ENCODE measurements around the gene VAPA. TPM values are rescaled to one million over a fixed set of nuclear protein-coding genes. Genes with fewer than 3 reads are reported as not detected.

Gene VAPA
- total and polyA plus RNA-seq, 10 of the 15 experiments (the other 5 are each of a cell fraction or from before 2014, with no cell fraction given), result 70.9 to 252 (median 166) TPM

GRCh38 chr18:9965711-9966624 lies 52.2 kb downstream of the VAPA start:
- H3K4me2 ChIP-seq (ENCODE audit: control insufficient read depth, insufficient read depth), result no peak overlapping the region
- no peak for TF ChIP-seq MEF2A (IDR thresholded peaks at IDR 0.05; ENCODE audit: insufficient read depth, low read depth, low read length)
- peak; percentile 64 for TF ChIP-seq RUNX3 (IDR thresholded peaks at IDR 0.05; ENCODE audit: low read length)
- no peaks in the 10 kb centered on the region for H3K4me1 ChIP-seq (ENCODE audit: control insufficient read depth, insufficient read depth, low read length)
- in situ Hi-C loops (cut with MboI) (no loop called here), intact Hi-C loops (cut with micrococcal nuclease; ENCODE audit: unreplicated experiment) (loop anchor here (10.0 kb wide), 1 partner anchor 1189 kb away; no protein-coding TSS in a partner anchor)
- H3K9me3 ChIP-seq (replicated peaks; ENCODE audit: control insufficient read depth, insufficient read depth, low read length), result no peaks in the 10 kb centered on the region
- CTCF ChIA-PET, result interaction anchor here (1.2 kb wide), 1 partner anchor 553 kb away, joined by 3 read pairs; no protein-coding TSS in a partner anchor
- H3K27me3 ChIP-seq (replicated peaks in 1 of 2; ENCODE audit: control insufficient read depth in 2 of 2, insufficient read depth in 2 of 2, low read length in 1 of 2), result no peaks in the 10 kb centered on the region; a peak in 2 of 4 replicates
- no peak for ATAC-seq
- H3K36me3 ChIP-seq (ENCODE audit: control insufficient read depth in 2 of 2, insufficient read depth in 2 of 2, low read length in 1 of 2), result no peaks in the 10 kb centered on the region
- no peak overlapping the region for H2AFZ ChIP-seq (ENCODE audit: control insufficient read depth, low read depth, low read length)
- H3K4me3 ChIP-seq, result no peak overlapping the region
- no peak for DNase-seq (ENCODE audit: low read depth, low spot score)
- RAD21 ChIA-PET (ENCODE audit: unreplicated experiment), result no interaction called here
- SMC1A ChIA-PET (ENCODE audit: uncharacterized antibody, unreplicated experiment), result interaction anchor here (0.6 kb wide), 1 partner anchor 179 kb away, joined by 3 read pairs; no protein-coding TSS in a partner anchor
- FAIRE-seq, result no peak
- no peak overlapping the region for H3K9ac ChIP-seq (ENCODE audit: control insufficient read depth, insufficient read depth, low read length)
- H4K20me1 ChIP-seq (ENCODE audit: control insufficient read depth, insufficient read depth), result no peaks in the 10 kb centered on the region; the same call in 1 of the 2 replicates
- BruUV-seq (replicated peaks), result no TSS peak
- H3K79me2 ChIP-seq (ENCODE audit: control insufficient read depth, insufficient read depth, low read length), result no peaks in the 10 kb centered on the region
- POLR2A ChIA-PET, result no interaction called here
- WGBS (ENCODE audit: insufficient coverage, insufficient replicate concordance, low lambda C conversion rate, missing lambda C conversion rate), result 73% methylated on average over 9 of the region's 9 CpGs
- no peak overlapping the region for H3K27ac ChIP-seq (ENCODE audit: control insufficient read depth, insufficient read depth)

GRCh38 chr18:9968081-9968848 lies 54.4 kb downstream of the VAPA start:
- Histone ChIP-seq H3K27ac (ENCODE audit: control insufficient read depth, insufficient read depth) (no peak overlapping the region), H4K20me1 (ENCODE audit: control insufficient read depth, insufficient read depth) (no peaks in the 10 kb centered on the region; the same call in 1 of the 2 replicates), H3K9me3 (replicated peaks; ENCODE audit: control insufficient read depth, insufficient read depth, low read length) (no peaks in the 10 kb centered on the region), H3K9ac (ENCODE audit: control insufficient read depth, insufficient read depth, low read length) (no peak overlapping the region), H3K4me2 (ENCODE audit: control insufficient read depth, insufficient read depth) (no peak overlapping the region), H3K36me3 (ENCODE audit: control insufficient read depth in 2 of 2, insufficient read depth in 2 of 2, low read length in 1 of 2) (no peaks in the 10 kb centered on the region), H2AFZ (ENCODE audit: control insufficient read depth, low read depth, low read length) (no peak overlapping the region), H3K4me1 (ENCODE audit: control insufficient read depth, insufficient read depth, low read length) (no peaks in the 10 kb centered on the region), H3K79me2 (ENCODE audit: control insufficient read depth, insufficient read depth, low read length) (no peaks in the 10 kb centered on the region), H3K27me3 (replicated peaks in 1 of 2; ENCODE audit: control insufficient read depth in 2 of 2, insufficient read depth in 2 of 2, low read length in 1 of 2) (no peaks in the 10 kb centered on the region; a peak in 2 of 4 replicates), H3K4me3 (no peak overlapping the region)
- in situ Hi-C loops (cut with MboI) (no loop called here), intact Hi-C loops (cut with micrococcal nuclease; ENCODE audit: unreplicated experiment) (loop anchor here (10.0 kb wide), 1 partner anchor 1187 kb away; no protein-coding TSS in a partner anchor)
- no peak for DNase-seq (ENCODE audit: low read depth, low spot score)
- FAIRE-seq, result no peak
- ChIA-PET SMC1A (ENCODE audit: uncharacterized antibody, unreplicated experiment) (interaction anchor here (0.6 kb wide), 1 partner anchor 137 kb away, joined by 3 read pairs; no protein-coding TSS in a partner anchor), POLR2A (no interaction called here), RAD21 (ENCODE audit: unreplicated experiment) (interaction anchor here (1.2 kb wide), 1 partner anchor 35 kb away, joined by 3 read pairs; no protein-coding TSS in a partner anchor), CTCF (interaction anchor here (1.0 to 8.0 kb wide), 2 partner anchors 10 to 551 kb away, joined by 3 to 109 read pairs; no protein-coding TSS in a partner anchor)
- ATAC-seq, result no peak
- WGBS (ENCODE audit: insufficient coverage, insufficient replicate concordance, low lambda C conversion rate, missing lambda C conversion rate), result 51% methylated on average over 22 of the region's 31 CpGs
- BruUV-seq (replicated peaks), result no TSS peak
- TF ChIP-seq E2F4 (IDR thresholded peaks at IDR 0.05; ENCODE audit: low read depth, low read length) (no peak), IRF3 (IDR thresholded peaks at IDR 0.05) (no peak), CHD1 (IDR thresholded peaks at IDR 0.05; ENCODE audit: low read depth, low read length) (no peak), ZBTB11 (CRISPR knock-in tag; IDR thresholded peaks at IDR 0.05) (no peak), NR2C1 (IDR thresholded peaks at IDR 0.05) (no peak)

Measured in GM12878 (cell line).